BE2C (cell line): ENCODE results near the gene PDSS1. TPM values are rescaled to one million over a fixed set of nuclear protein-coding genes. Genes with fewer than 3 reads are reported as not detected.
"Not testable (repeated sequence)": the region's sequence is repeated elsewhere in the genome, so short reads cannot be mapped to it uniquely, and the experiment has no call there.

Experiments
- DNase-seq: peaks from one replicate; pipeline ENCODE4 v3.0.0-alpha.2; 2020
- H3K27me3 ChIP-seq: fragments of 250-450 bp; sonication (Bioruptor Pico); 2 replicates; pipeline ENCODE4 v1.5.1; 2020; ENCODE audit warnings: mild to moderate bottlenecking
- H3K36me3 ChIP-seq: fragments of 250-450 bp; sonication (Bioruptor Pico); 2 replicates; pipeline ENCODE4 v1.5.1; 2020; ENCODE audit warnings: mild to moderate bottlenecking
- H3K4me1 ChIP-seq: fragments of 250-450 bp; sonication (Bioruptor Pico); 2 replicates; pipeline ENCODE4 v1.5.1; 2020
- H3K4me3 ChIP-seq: 2 replicates; pipeline ENCODE4 v1.5.1; 2011; ENCODE audit warnings: low read depth, low read length
- H3K9me3 ChIP-seq: fragments of 250-450 bp; sonication (Bioruptor Pico); 2 replicates; pipeline ENCODE4 v1.5.1; 2020
- CTCF ChIP-seq: IDR thresholded peaks from 2 replicates; pipeline ENCODE4 v1.5.1; 2012; ENCODE audit warnings: mild to moderate bottlenecking, low read depth, low read length
- polyA plus RNA-seq: library from polyadenylated mRNA; unstranded; fragments of >200 nt; gene quantifications from one replicate; pipeline ENCODE4 v1.2.1, GENCODE V29; 2012; ENCODE audit warnings: low read depth, missing spikeins; ENCODE audit not compliant: insufficient read length, insufficient read depth

Gene PDSS1, protein sequence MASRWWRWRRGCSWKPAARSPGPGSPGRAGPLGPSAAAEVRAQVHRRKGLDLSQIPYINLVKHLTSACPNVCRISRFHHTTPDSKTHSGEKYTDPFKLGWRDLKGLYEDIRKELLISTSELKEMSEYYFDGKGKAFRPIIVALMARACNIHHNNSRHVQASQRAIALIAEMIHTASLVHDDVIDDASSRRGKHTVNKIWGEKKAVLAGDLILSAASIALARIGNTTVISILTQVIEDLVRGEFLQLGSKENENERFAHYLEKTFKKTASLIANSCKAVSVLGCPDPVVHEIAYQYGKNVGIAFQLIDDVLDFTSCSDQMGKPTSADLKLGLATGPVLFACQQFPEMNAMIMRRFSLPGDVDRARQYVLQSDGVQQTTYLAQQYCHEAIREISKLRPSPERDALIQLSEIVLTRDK
- polyA plus RNA-seq = 12.2 TPM

DNA sequence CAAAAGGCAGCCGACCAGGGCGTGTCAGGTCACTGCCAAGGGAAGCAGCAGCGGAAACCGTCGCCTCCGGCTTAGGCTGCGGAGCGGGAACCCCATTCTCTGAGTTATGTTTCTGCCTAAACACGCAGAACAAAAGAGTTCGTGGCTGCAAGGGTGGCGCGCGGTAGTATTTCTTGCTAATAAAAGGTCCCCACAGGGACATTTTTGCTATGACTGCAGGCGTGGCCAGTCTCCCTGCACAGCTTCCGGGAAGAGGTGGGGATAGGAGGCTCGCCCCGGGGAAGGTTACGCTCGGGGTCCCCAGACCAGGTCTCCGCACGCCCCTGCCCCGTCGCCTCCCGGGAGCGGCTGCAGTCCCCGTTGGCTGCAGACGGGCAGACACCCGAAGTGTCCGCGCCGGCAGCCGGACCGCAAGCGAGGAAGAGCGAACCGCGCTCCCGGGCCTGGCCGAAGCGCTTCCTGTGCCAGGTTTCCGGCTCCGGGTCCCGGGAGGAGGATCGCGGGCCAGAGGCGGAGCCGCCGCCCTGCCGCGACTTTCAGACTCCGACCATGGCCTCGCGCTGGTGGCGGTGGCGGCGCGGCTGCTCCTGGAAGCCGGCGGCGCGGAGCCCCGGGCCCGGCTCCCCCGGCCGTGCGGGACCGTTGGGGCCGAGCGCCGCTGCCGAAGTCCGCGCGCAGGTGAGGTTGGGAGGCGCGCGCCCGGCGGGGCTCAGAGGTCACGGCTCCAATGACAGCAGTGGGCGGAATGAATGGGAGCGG is at the start of gene PDSS1:
Gene PDSS1 (plus strand): TSS at position 539 of the 759 bp plus-strand sequence. CDS start 11 bp downstream, at position 550.
- H3K9me3 ChIP-seq = no peaks in the 10 kb centered on the region
- H3K27me3 ChIP-seq = no peaks in the 10 kb centered on the region
- H3K36me3 ChIP-seq = peaks cover 13% of the 10 kb centered on the region
- no peaks in the 10 kb centered on the region for H3K4me1 ChIP-seq
- DNase-seq = peak; percentile 73
- no peak for TF ChIP-seq CTCF
- H3K4me3 ChIP-seq = peak within 1 kb of the TSS; percentile 66

- not testable (repeated sequence) for H3K4me3 ChIP-seq, H3K9me3 ChIP-seq, H3K36me3 ChIP-seq, DNase-seq, H3K4me1 ChIP-seq, H3K27me3 ChIP-seq
Observed at GRCh38 chr10:26648245-26648636, 49.3 kb upstream of the PDSS1 start.

GRCh38 chr10:26650406-26650805 is 47.1 kb upstream of the PDSS1 start:
- Histone ChIP-seq H3K4me3 (no peak overlapping the region), H3K36me3 (no peaks in the 10 kb centered on the region), H3K4me1 (no peaks in the 10 kb centered on the region), H3K9me3 (no peaks in the 10 kb centered on the region), H3K27me3 (no peaks in the 10 kb centered on the region)
- TF ChIP-seq CTCF = no peak
- no peak for DNase-seq

- H3K4me3 ChIP-seq, DNase-seq, H3K36me3 ChIP-seq, H3K4me1 ChIP-seq, H3K9me3 ChIP-seq, H3K27me3 ChIP-seq: not testable (repeated sequence)
Observed at GRCh38 chr10:26651476-26651875, 46.0 kb upstream of the PDSS1 start.

GRCh38 chr10:26653004-26653403 is 44.5 kb upstream of the PDSS1 start:
- TF ChIP-seq CTCF = no peak
- no peaks in the 10 kb centered on the region for H3K36me3 ChIP-seq
- DNase-seq = no peak
- no peaks in the 10 kb centered on the region for H3K4me1 ChIP-seq
- no peaks in the 10 kb centered on the region for H3K9me3 ChIP-seq
- H3K27me3 ChIP-seq = no peaks in the 10 kb centered on the region
- H3K4me3 ChIP-seq = no peak overlapping the region

DNA sequence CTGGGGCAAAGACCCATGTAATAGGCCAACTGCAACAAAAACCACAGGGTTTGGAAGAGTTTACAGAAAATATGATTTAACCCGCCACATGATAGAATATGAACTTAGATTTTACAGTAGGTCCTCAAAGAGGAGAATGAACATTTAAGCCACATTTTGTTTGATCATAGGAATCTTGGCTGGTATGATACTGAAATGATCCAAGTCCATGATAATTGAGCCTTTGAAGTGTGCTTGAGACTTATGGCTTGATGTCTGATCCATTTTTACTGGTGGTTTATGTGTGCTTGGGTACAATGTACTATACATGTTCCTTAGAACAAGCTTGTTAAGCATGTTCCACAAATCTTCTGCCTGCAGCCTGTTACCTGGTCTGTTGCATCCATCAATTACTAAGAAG is 41.8 kb upstream of the PDSS1 start:
- TF ChIP-seq CTCF = no peak
- Histone ChIP-seq H3K4me1 (no peaks in the 10 kb centered on the region), H3K36me3 (no peaks in the 10 kb centered on the region), H3K4me3 (no peak overlapping the region), H3K9me3 (no peaks in the 10 kb centered on the region), H3K27me3 (no peaks in the 10 kb centered on the region)
- DNase-seq = no peak

- no peak for TF ChIP-seq CTCF
- H3K4me1 ChIP-seq = no peaks in the 10 kb centered on the region
- H3K36me3 ChIP-seq = no peaks in the 10 kb centered on the region
- peaks cover 2% of the 10 kb centered on the region; the same call in 1 of the 2 replicates for H3K27me3 ChIP-seq
- no peak overlapping the region for H3K4me3 ChIP-seq
- no peaks in the 10 kb centered on the region for H3K9me3 ChIP-seq
- DNase-seq = no peak
Observed at GRCh38 chr10:26662864-26663263, 34.6 kb upstream of the PDSS1 start.
